Right ventricle myocardium superior (tissue), 1 donor: ENCODE results near the gene RFC5. TPM values are rescaled to one million over a fixed set of nuclear protein-coding genes. Genes with fewer than 3 reads are reported as not detected.
"Not testable (repeated sequence)": the region's sequence is repeated elsewhere in the genome, so short reads cannot be mapped to it uniquely, and the experiment has no call there.

Experiments used
- ATAC-seq: fragments of 200-7000 bp; cut with Tn5 transposase; one replicate; pipeline ENCODE4 v1.9.1; 2020; ENCODE audit warnings: mild to moderate bottlenecking; ENCODE audit not compliant: poor library complexity
- DNase-seq: peaks from one replicate; pipeline ENCODE4 v3.0.0-alpha.2; 2020
- intact Hi-C: fragments of 100-400 bp; cut with DNase I; formaldehyde crosslinking; loops from one replicate; pipeline ENCODE4 v1.11.2; 2022
- total RNA-seq: library from RNA; stranded (reverse); fragmentation: NEBNext Ultra II Directional; extraction: Animal tissue kit (Norgen Biotek cat#: 25700); gene quantifications from one replicate; pipeline ENCODE4 v1.2.1, GENCODE V29; 2021
- donor health status: DM: no; HTN: yes; CAD: no; lungs with severe emphysema.

RFC5 gene
- total RNA-seq, 1 donor from 2014 or later: 3.5 TPM

GRCh38 chr12:118011377-118011776, 5.1 kb upstream of the RFC5 start:
- intact Hi-C loops: loop anchor here (10.0 kb wide), 1 partner anchor 137 kb away; no protein-coding TSS in a partner anchor
- ATAC-seq (no peak), DNase-seq (no peak)

- DNase-seq: no peak
- intact Hi-C loops: loop anchor here (10.0 kb wide), 1 partner anchor 137 kb away; no protein-coding TSS in a partner anchor
- ATAC-seq: no peak
Observed at GRCh38 chr12:118011961-118012360, 4.5 kb upstream of the RFC5 start.

GRCh38 chr12:118013283-118013682, 3.2 kb upstream of the RFC5 start:
- ATAC-seq (no peak), DNase-seq (no peak)
- intact Hi-C loops: loop anchor here (10.0 kb wide), 1 partner anchor 138 kb away; no protein-coding TSS in a partner anchor

- no peak for DNase-seq
- no peak for ATAC-seq
- intact Hi-C loops: loop anchor here (10.0 kb wide), 1 partner anchor 141 kb away; no protein-coding TSS in a partner anchor
Observed at GRCh38 chr12:118015306-118015705, 1.2 kb upstream of the RFC5 start.

- ATAC-seq: no peak
- DNase-seq: no peak
- intact Hi-C loops: loop anchor here (10.0 kb wide), 1 partner anchor 141 kb away; no protein-coding TSS in a partner anchor
Observed at GRCh38 chr12:118015944-118016343, 559 bp upstream of the RFC5 start.

- intact Hi-C loops: loop anchor here (10.0 kb wide), 1 partner anchor 143 kb away; no protein-coding TSS in a partner anchor
- ATAC-seq (no peak), DNase-seq (no peak)
Observed at GRCh38 chr12:118017926-118018325, 1.4 kb downstream of the RFC5 start.

GRCh38 chr12:118020036-118020435, 3.5 kb downstream of the RFC5 start:
- intact Hi-C loops: no loop called here
- DNase-seq (no peak), ATAC-seq (no peak)

GRCh38 chr12:118022097-118022727, 5.7 kb downstream of the RFC5 start:
- ATAC-seq, intact Hi-C loops, DNase-seq: not testable (repeated sequence)

GRCh38 chr12:118022728-118023109, 6.2 kb downstream of the RFC5 start:
- ATAC-seq (no peak), DNase-seq (no peak)
- intact Hi-C loops: no loop called here

- intact Hi-C loops: no loop called here
- DNase-seq (no peak), ATAC-seq (no peak)
Observed at GRCh38 chr12:118023301-118023860, 6.9 kb downstream of the RFC5 start.

- no peak for ATAC-seq
- no peak for DNase-seq
- intact Hi-C loops: no loop called here
Observed at GRCh38 chr12:118025168-118025567, 8.7 kb downstream of the RFC5 start.

- ATAC-seq: no peak
Observed at GRCh38 chr12:118029166-118029565, 12.7 kb downstream of the RFC5 start.

GRCh38 chr12:118032188-118032587, 15.7 kb downstream of the RFC5 start:
- intact Hi-C loops: no loop called here
- ATAC-seq (no peak), DNase-seq (no peak)

More at GRCh38 chr12:118029166-118029565, 12.7 kb downstream of the RFC5 start:
- intact Hi-C loops: no loop called here
- no peak for DNase-seq

- ATAC-seq: no peak
- intact Hi-C loops: no loop called here
- DNase-seq: no peak
Observed at GRCh38 chr12:118033323-118033722, 16.8 kb downstream of the RFC5 start.

GRCh38 chr12:118033902-118034301, 17.4 kb downstream of the RFC5 start:
- intact Hi-C loops: no loop called here
- ATAC-seq: no peak
- no peak for DNase-seq

- DNase-seq: no peak
- intact Hi-C loops: no loop called here
Observed at GRCh38 chr12:118034429-118035189, 18.1 kb downstream of the RFC5 start.

GRCh38 chr12:118035190-118036041, 18.9 kb downstream of the RFC5 start:
- DNase-seq: no peak
- peak; percentile 37 for ATAC-seq
- intact Hi-C loops: no loop called here

More at GRCh38 chr12:118034429-118035189, 18.1 kb downstream of the RFC5 start:
- ATAC-seq: peak; percentile 64

GRCh38 chr12:118036672-118037411, 20.3 kb downstream of the RFC5 start:
- DNase-seq (no peak), ATAC-seq (peak; percentile 33)
- intact Hi-C loops: no loop called here
